Mesenchymal stem cell (in vitro differentiated cells and primary cell): ENCODE measurements around the gene FPR1.

Experiments used
- DNase-seq: peaks from one replicate; pipeline ENCODE4 v3.0.0-alpha.2; 2013
- H2AFZ ChIP-seq: one replicate; pipeline ENCODE4 v1.6.1; 2013; ENCODE audit warnings: low read depth, mild to moderate bottlenecking, control low read depth, inconsistent platforms, low read length, moderate library complexity
- H2AK5ac ChIP-seq: 2 replicates; pipeline ENCODE4 v1.6.1; 2013; ENCODE audit warnings: low read length, moderate library complexity, mild to moderate bottlenecking, inconsistent platforms; ENCODE audit not compliant: severe bottlenecking
- H2BK120ac ChIP-seq: one replicate; pipeline ENCODE4 v1.6.1; 2013; ENCODE audit warnings: low read depth, mild to moderate bottlenecking, inconsistent platforms, low read length, moderate library complexity
- H2BK12ac ChIP-seq, 2 experiments: one replicate each; pipeline ENCODE4 v1.6.1; 2013; ENCODE audit warnings: inconsistent platforms in 2 of 2, low read length in 2 of 2, mild to moderate bottlenecking in 2 of 2, moderate library complexity in 2 of 2, control low read depth in 1 of 2
- H2BK15ac ChIP-seq: one replicate; pipeline ENCODE4 v1.6.1; 2013; ENCODE audit warnings: mild to moderate bottlenecking, low read depth, inconsistent platforms; ENCODE audit not compliant: poor library complexity, severe bottlenecking
- H2BK5ac ChIP-seq: 2 replicates; pipeline ENCODE4 v1.6.1; 2013; ENCODE audit warnings: low read depth, mild to moderate bottlenecking, low read length, control low read depth, inconsistent platforms; ENCODE audit not compliant: poor library complexity, severe bottlenecking
- H3K14ac ChIP-seq, 2 experiments: one replicate each; pipeline ENCODE4 v1.6.1; 2013; ENCODE audit warnings: inconsistent platforms in 2 of 2, low read length in 2 of 2, control low read depth in 1 of 2, mild to moderate bottlenecking in 1 of 2, moderate library complexity in 1 of 2
- H3K18ac ChIP-seq, 2 experiments: one replicate each; pipeline ENCODE4 v1.6.1; 2013; ENCODE audit warnings: inconsistent platforms in 2 of 2, low read length in 2 of 2, control low read depth in 1 of 2, low read depth in 1 of 2, mild to moderate bottlenecking in 1 of 2
- H3K23ac ChIP-seq, 2 experiments: one replicate each; pipeline ENCODE4 v1.6.1; 2013; ENCODE audit warnings: inconsistent platforms in 2 of 2, low read length in 2 of 2, mild to moderate bottlenecking in 2 of 2, moderate library complexity in 2 of 2, control low read depth in 1 of 2
- H3K27ac ChIP-seq: 2 replicates; pipeline ENCODE4 v1.5.1; 2013; ENCODE audit warnings: mild to moderate bottlenecking, moderate library complexity, low read length, control low read depth, inconsistent platforms; ENCODE audit not compliant: poor library complexity, severe bottlenecking
- H3K27me3 ChIP-seq, 2 experiments: 2 replicates each; pipeline versions ENCODE4 v1.6.1 to v1.7.0; 2013; ENCODE audit warnings: low read length in 2 of 2, mild to moderate bottlenecking in 2 of 2, moderate library complexity in 2 of 2, control low read depth in 1 of 2, inconsistent platforms in 1 of 2; ENCODE audit not compliant: control insufficient read depth in 1 of 2, insufficient read depth in 1 of 2
- H3K36me3 ChIP-seq, 2 experiments: 2 replicates each; pipeline versions ENCODE4 v1.6.1 to v1.7.0; 2013; ENCODE audit warnings: low read length in 2 of 2, control low read depth in 1 of 2, inconsistent platforms in 1 of 2, low read depth in 1 of 2, mild to moderate bottlenecking in 1 of 2; ENCODE audit not compliant: insufficient read depth in 2 of 2, control insufficient read depth in 1 of 2
- H3K4ac ChIP-seq, 2 experiments: one replicate each; pipeline ENCODE4 v1.6.1; 2013; ENCODE audit warnings: inconsistent platforms in 2 of 2, low read length in 2 of 2, mild to moderate bottlenecking in 2 of 2, moderate library complexity in 2 of 2, control low read depth in 1 of 2, low read depth in 1 of 2
- H3K4me1 ChIP-seq: 2 replicates; pipeline ENCODE4 v1.6.1; 2013; ENCODE audit warnings: low read depth, low read length, control low read depth; ENCODE audit not compliant: control insufficient read depth, insufficient read depth
- H3K4me2 ChIP-seq: 2 replicates; pipeline ENCODE4 v1.6.1; 2013; ENCODE audit warnings: low read length, mild to moderate bottlenecking, inconsistent platforms; ENCODE audit not compliant: poor library complexity, severe bottlenecking
- H3K4me3 ChIP-seq, 2 experiments: 2 replicates each; pipeline versions ENCODE4 v1.5.1 to v1.7.0; 2013; ENCODE audit warnings: low read length in 2 of 2, mild to moderate bottlenecking in 2 of 2, control low read depth in 1 of 2, low read depth in 1 of 2; ENCODE audit not compliant: insufficient read depth in 1 of 2
- H3K79me1 ChIP-seq: replicated peaks from 2 replicates; pipeline ENCODE4 v1.6.1; 2013; ENCODE audit warnings: mild to moderate bottlenecking, control low read depth, low read length, inconsistent platforms; ENCODE audit not compliant: poor library complexity, severe bottlenecking
- H3K9ac ChIP-seq: 2 replicates; pipeline ENCODE4 v1.7.0; 2013; ENCODE audit warnings: mild to moderate bottlenecking, low read length, moderate library complexity
- H3K9me3 ChIP-seq: 2 replicates; pipeline ENCODE4 v1.7.0; 2013; ENCODE audit warnings: mild to moderate bottlenecking, low read length; ENCODE audit not compliant: control insufficient read depth
- H4K8ac ChIP-seq: one replicate; pipeline ENCODE4 v1.6.1; 2013; ENCODE audit warnings: inconsistent platforms, mild to moderate bottlenecking, low read length, moderate library complexity
- H4K91ac ChIP-seq: one replicate; pipeline ENCODE4 v1.6.1; 2013; ENCODE audit warnings: mild to moderate bottlenecking, low read length, inconsistent platforms
- WGBS: methylation state at CpG from one replicate; pipeline ENCODE4 v1.1.7; 2013; ENCODE audit warnings: mixed read lengths; 5-methylcytosine and 5-hydroxymethylcytosine counted together

FPR1 gene

GRCh38 chr19:51755571-51755970, 3.9 kb upstream of the FPR1 start:
- H3K23ac ChIP-seq, result no peak overlapping the region
- H2BK120ac ChIP-seq, result no peak overlapping the region
- no peak overlapping the region for H2BK15ac ChIP-seq
- H3K36me3 ChIP-seq, result no peaks in the 10 kb centered on the region
- no peaks in the 10 kb centered on the region for H3K79me1 ChIP-seq
- no peaks in the 10 kb centered on the region for H3K9me3 ChIP-seq
- H3K4me3 ChIP-seq, result no peak overlapping the region
- H3K4ac ChIP-seq, result no peak overlapping the region
- no peak overlapping the region for H2AK5ac ChIP-seq
- DNase-seq, result no peak
- no peak overlapping the region for H2BK12ac ChIP-seq
- no peak overlapping the region for H4K91ac ChIP-seq
- no peak overlapping the region for H2AFZ ChIP-seq
- H3K4me2 ChIP-seq, result no peak overlapping the region
- no peak overlapping the region for H3K18ac ChIP-seq
- H3K27me3 ChIP-seq, result no peaks in the 10 kb centered on the region
- H3K4me1 ChIP-seq, result no peaks in the 10 kb centered on the region
- no peak overlapping the region for H3K27ac ChIP-seq
- H4K8ac ChIP-seq, result no peak overlapping the region
- 98% methylated on average over 6 of the region's 7 CpGs for WGBS
- no peak overlapping the region for H2BK5ac ChIP-seq
- H3K9ac ChIP-seq, result no peak overlapping the region
- H3K14ac ChIP-seq, result no peak overlapping the region

GRCh38 chr19:51754770-51755169, 3.1 kb upstream of the FPR1 start:
- no peak overlapping the region for H3K14ac ChIP-seq
- H3K23ac ChIP-seq, result no peak overlapping the region
- DNase-seq, result no peak
- H4K91ac ChIP-seq, result no peak overlapping the region
- no peak overlapping the region for H3K27ac ChIP-seq
- H2BK5ac ChIP-seq, result no peak overlapping the region
- 68% methylated on average over 4 of the region's 4 CpGs for WGBS
- no peaks in the 10 kb centered on the region for H3K79me1 ChIP-seq
- H3K4me1 ChIP-seq, result no peaks in the 10 kb centered on the region
- H2AK5ac ChIP-seq, result no peak overlapping the region
- no peaks in the 10 kb centered on the region for H3K36me3 ChIP-seq
- H3K9me3 ChIP-seq, result no peaks in the 10 kb centered on the region
- H4K8ac ChIP-seq, result no peak overlapping the region
- H3K9ac ChIP-seq, result no peak overlapping the region
- no peak overlapping the region for H3K4ac ChIP-seq
- H2AFZ ChIP-seq, result no peak overlapping the region
- H3K18ac ChIP-seq, result no peak overlapping the region
- no peaks in the 10 kb centered on the region for H3K27me3 ChIP-seq
- H2BK120ac ChIP-seq, result no peak overlapping the region
- H3K4me2 ChIP-seq, result no peak overlapping the region
- H2BK15ac ChIP-seq, result no peak overlapping the region
- no peak overlapping the region for H3K4me3 ChIP-seq
- H2BK12ac ChIP-seq, result no peak overlapping the region

GRCh38 chr19:51754109-51754508, 2.4 kb upstream of the FPR1 start:
- no peak overlapping the region for H2BK5ac ChIP-seq
- H2AFZ ChIP-seq, result no peak overlapping the region
- H2BK15ac ChIP-seq, result no peak overlapping the region
- no peak overlapping the region for H3K4me3 ChIP-seq
- H3K36me3 ChIP-seq, result no peaks in the 10 kb centered on the region
- 79% methylated on average over 6 of the region's 6 CpGs for WGBS
- H4K8ac ChIP-seq, result no peak overlapping the region
- no peaks in the 10 kb centered on the region for H3K4me1 ChIP-seq
- H3K27ac ChIP-seq, result no peak overlapping the region
- no peak overlapping the region for H4K91ac ChIP-seq
- H3K27me3 ChIP-seq, result no peaks in the 10 kb centered on the region
- H3K18ac ChIP-seq, result no peak overlapping the region
- no peak overlapping the region for H3K9ac ChIP-seq
- H3K14ac ChIP-seq, result no peak overlapping the region
- H2AK5ac ChIP-seq, result no peak overlapping the region
- no peak overlapping the region for H3K4me2 ChIP-seq
- H2BK12ac ChIP-seq, result no peak overlapping the region
- no peaks in the 10 kb centered on the region for H3K79me1 ChIP-seq
- no peak overlapping the region for H2BK120ac ChIP-seq
- no peaks in the 10 kb centered on the region for H3K9me3 ChIP-seq
- no peak overlapping the region for H3K23ac ChIP-seq
- H3K4ac ChIP-seq, result no peak overlapping the region
- no peak for DNase-seq

- Histone ChIP-seq H3K36me3 (no peaks in the 10 kb centered on the region), H3K9ac (peak overlapping the region; percentile 41), H3K4me1 (no peaks in the 10 kb centered on the region), H3K4me3 (no peak overlapping the region), H2BK15ac (no peak overlapping the region), H3K79me1 (no peaks in the 10 kb centered on the region), H4K91ac (no peak overlapping the region), H3K9me3 (no peaks in the 10 kb centered on the region), H3K27ac (no peak overlapping the region), H4K8ac (no peak overlapping the region), H2AFZ (no peak overlapping the region), H2BK5ac (no peak overlapping the region), H3K27me3 (no peaks in the 10 kb centered on the region), H3K23ac (no peak overlapping the region), H2BK12ac (no peak overlapping the region), H2AK5ac (no peak overlapping the region), H3K4ac (no peak overlapping the region), H3K18ac (no peak overlapping the region), H2BK120ac (no peak overlapping the region), H3K14ac (no peak overlapping the region), H3K4me2 (no peak overlapping the region)
- DNase-seq, result no peak
- WGBS, result 73% methylated on average over 7 of the region's 7 CpGs
Observed at GRCh38 chr19:51750400-51751094, 1.1 kb downstream of the FPR1 start.
